ENCODE measurements around the gene ARHGAP4. TPM values are rescaled to one million over a fixed set of nuclear protein-coding genes. Genes with fewer than 3 reads are reported as not detected.

The ARHGAP4 gene
- total and polyA plus RNA-seq, 2 donors (not counting 3 experiments of a cell fraction or from before 2014, with no cell fraction given), result 20.9 to 33.3 TPM

DNA sequence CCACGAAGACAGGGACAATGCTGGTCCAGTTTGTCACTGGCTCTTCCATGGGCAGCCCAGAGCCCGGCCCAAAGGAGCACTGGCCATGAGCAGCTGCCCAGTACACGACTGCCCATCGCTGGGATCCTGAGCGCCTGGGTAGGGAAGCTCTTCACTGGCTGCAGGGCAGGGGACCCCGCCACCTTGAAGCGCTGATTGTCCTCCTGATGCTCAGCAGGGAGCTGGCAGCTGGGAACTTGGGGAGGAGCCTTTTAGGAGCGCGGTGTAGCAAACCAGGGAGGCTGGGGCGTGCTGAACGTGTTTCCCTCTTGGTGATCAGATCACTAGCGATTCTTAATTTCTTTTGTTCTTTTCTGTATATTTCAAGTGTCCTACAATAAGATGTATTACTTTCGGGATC lies 41.9 kb downstream of the ARHGAP4 start:
- Histone ChIP-seq H3K36me3 (ENCODE audit: control insufficient read depth in 2 of 2, extremely low read depth in 1 of 2, insufficient read depth in 2 of 2, low read length in 2 of 2) (no peaks in the 10 kb centered on the region), H3K79me2 (ENCODE audit: control insufficient read depth, insufficient read depth, low read length) (no peaks in the 10 kb centered on the region), H4K20me1 (replicated peaks; ENCODE audit: control insufficient read depth, extremely low read depth, insufficient read depth, low read length) (no peaks in the 10 kb centered on the region), H3K4me3 (replicated peaks in 1 of 3; ENCODE audit: insufficient read depth in 1 of 3, low read depth in 1 of 3, low read length in 3 of 3) (no peak overlapping the region), H3K9me3 (replicated peaks; ENCODE audit: control insufficient read depth, insufficient read depth, low read length) (no peaks in the 10 kb centered on the region), H3K27ac (ENCODE audit: insufficient read depth, low read depth, low read length) (no peak overlapping the region), H2AFZ (ENCODE audit: low read depth, low read length) (no peak overlapping the region), H3K9ac (replicated peaks; ENCODE audit: extremely low read depth, insufficient read depth, low read length) (no peak overlapping the region), H3K4me1 (ENCODE audit: control insufficient read depth, extremely low read depth, insufficient read depth, low read length) (no peaks in the 10 kb centered on the region), H3K4me2 (ENCODE audit: insufficient read depth, low read length) (no peak overlapping the region), H3K27me3 (ENCODE audit: control insufficient read depth in 2 of 2, insufficient read depth in 2 of 2, low read length in 2 of 2) (peaks cover 29 to 38% of the 10 kb centered on the region in 2 experiments), H3K9me1 (replicated peaks; ENCODE audit: control insufficient read depth, extremely low read depth, insufficient read depth, low read length) (no peaks in the 10 kb centered on the region)
- TF ChIP-seq GATA2 (IDR thresholded peaks at IDR 0.05; ENCODE audit: insufficient read depth, insufficient read length, low read depth, low read length) (no peak), MYC (IDR thresholded peaks at IDR 0.05; ENCODE audit: low read depth, low read length) (no peak), JUN (IDR thresholded peaks at IDR 0.05; ENCODE audit: borderline replicate concordance, insufficient read depth, insufficient read length, low read depth) (no peak), MAX (IDR thresholded peaks at IDR 0.05; ENCODE audit: insufficient read depth, insufficient read length) (no peak), EZH2 (IDR thresholded peaks at IDR 0.05; ENCODE audit: borderline replicate concordance, low read depth, low read length, severe bottlenecking) (no peak), POLR2A (IDR thresholded peaks at IDR 0.05; ENCODE audit: low read depth, low read length) (no peak), POLR2AphosphoS5 (IDR thresholded peaks at IDR 0.05; ENCODE audit: insufficient read depth, low read depth, low read length) (no peak), FOS (IDR thresholded peaks at IDR 0.05; ENCODE audit: borderline replicate concordance, insufficient read depth, low read length) (no peak)
- TF ChIP-seq, protein P1, sequence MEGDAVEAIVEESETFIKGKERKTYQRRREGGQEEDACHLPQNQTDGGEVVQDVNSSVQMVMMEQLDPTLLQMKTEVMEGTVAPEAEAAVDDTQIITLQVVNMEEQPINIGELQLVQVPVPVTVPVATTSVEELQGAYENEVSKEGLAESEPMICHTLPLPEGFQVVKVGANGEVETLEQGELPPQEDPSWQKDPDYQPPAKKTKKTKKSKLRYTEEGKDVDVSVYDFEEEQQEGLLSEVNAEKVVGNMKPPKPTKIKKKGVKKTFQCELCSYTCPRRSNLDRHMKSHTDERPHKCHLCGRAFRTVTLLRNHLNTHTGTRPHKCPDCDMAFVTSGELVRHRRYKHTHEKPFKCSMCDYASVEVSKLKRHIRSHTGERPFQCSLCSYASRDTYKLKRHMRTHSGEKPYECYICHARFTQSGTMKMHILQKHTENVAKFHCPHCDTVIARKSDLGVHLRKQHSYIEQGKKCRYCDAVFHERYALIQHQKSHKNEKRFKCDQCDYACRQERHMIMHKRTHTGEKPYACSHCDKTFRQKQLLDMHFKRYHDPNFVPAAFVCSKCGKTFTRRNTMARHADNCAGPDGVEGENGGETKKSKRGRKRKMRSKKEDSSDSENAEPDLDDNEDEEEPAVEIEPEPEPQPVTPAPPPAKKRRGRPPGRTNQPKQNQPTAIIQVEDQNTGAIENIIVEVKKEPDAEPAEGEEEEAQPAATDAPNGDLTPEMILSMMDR (IDR thresholded peaks at IDR 0.05; ENCODE audit: extremely low read depth in 1 of 2, insufficient read depth in 1 of 2, low read depth in 1 of 2, low read length in 2 of 2), result no peak
- POLR2A ChIA-PET, result no interaction called here
- no TSS peak for BruUV-seq (replicated peaks)
- DNase-seq (ENCODE audit: low read depth, low spot score) (no peak), FAIRE-seq (no peak)
- intact Hi-C loops (cut with micrococcal nuclease), result loop anchor here (10.0 kb wide), 1 partner anchor 69 kb away; no protein-coding TSS in a partner anchor
- dilution Hi-C loops (cut with MboI; ENCODE audit: extremely low pct_ligation_motif_present, low sequenced_read_pairs), result no loop called here
- CTCF ChIA-PET, result no interaction called here

Data from endothelial cell of umbilical vein (primary cell).